Measurements from ENCODE around the gene CROCC2. TPM values are rescaled to one million over a fixed set of nuclear protein-coding genes. Genes with fewer than 3 reads are reported as not detected.

The CROCC2 gene
- total and polyA plus RNA-seq, 2 of the 13 experiments (the other 11 are each of a cell fraction or from before 2014, with no cell fraction given) = not detected

GRCh38 chr2:240876475-240877251, 29.5 kb upstream of the CROCC2 start (continued):
- TF ChIP-seq FOXO4 (CRISPR knock-in tag; conservative IDR thresholded peaks at IDR 0.05) = 0 out of 2 replicates have a peak, but pooled peaks have one; percentile 96
- no peak for TF ChIP-seq ZKSCAN1 (IDR thresholded peaks at IDR 0.05; ENCODE audit: low read length)
- 0 out of 2 replicates have a peak, but pooled peaks have one; percentile 40 for TF ChIP-seq CHD4 (IDR thresholded peaks at IDR 0.05; ENCODE audit: borderline replicate concordance, low read length)
- TF ChIP-seq MIER3 (CRISPR knock-in tag; IDR thresholded peaks at IDR 0.05; ENCODE audit: borderline replicate concordance) = peak; percentile 69; the same call in 1 of the 2 replicates
- TF ChIP-seq ZNF546 (CRISPR knock-in tag; conservative IDR thresholded peaks at IDR 0.05) = peak; percentile 98
- peak; percentile 96 for TF ChIP-seq POLR2G (IDR thresholded peaks at IDR 0.05; ENCODE audit: low read depth, low read length)
- TF ChIP-seq POLR2A (IDR thresholded peaks at IDR 0.05; ENCODE audit: insufficient read depth in 1 of 2, low read depth in 2 of 2, low read length in 2 of 2) = peak in 1 of 2 experiments; percentile 79; a peak in 2 of 4 replicates
- TF ChIP-seq PRMT3 (CRISPR knock-in tag; IDR thresholded peaks at IDR 0.05; ENCODE audit: borderline replicate concordance, low read depth) = peak; percentile 15; the same call in 1 of the 2 replicates
- 0 out of 2 replicates have a peak, but pooled peaks have one; percentile 13 for TF ChIP-seq ZNF10 (CRISPR knock-in tag; IDR thresholded peaks at IDR 0.05; ENCODE audit: borderline replicate concordance, low read depth)
- TF ChIP-seq ZNF660 (CRISPR knock-in tag; IDR thresholded peaks at IDR 0.05; ENCODE audit: borderline replicate concordance, low read depth) = no peak
- TF ChIP-seq, protein P1, sequence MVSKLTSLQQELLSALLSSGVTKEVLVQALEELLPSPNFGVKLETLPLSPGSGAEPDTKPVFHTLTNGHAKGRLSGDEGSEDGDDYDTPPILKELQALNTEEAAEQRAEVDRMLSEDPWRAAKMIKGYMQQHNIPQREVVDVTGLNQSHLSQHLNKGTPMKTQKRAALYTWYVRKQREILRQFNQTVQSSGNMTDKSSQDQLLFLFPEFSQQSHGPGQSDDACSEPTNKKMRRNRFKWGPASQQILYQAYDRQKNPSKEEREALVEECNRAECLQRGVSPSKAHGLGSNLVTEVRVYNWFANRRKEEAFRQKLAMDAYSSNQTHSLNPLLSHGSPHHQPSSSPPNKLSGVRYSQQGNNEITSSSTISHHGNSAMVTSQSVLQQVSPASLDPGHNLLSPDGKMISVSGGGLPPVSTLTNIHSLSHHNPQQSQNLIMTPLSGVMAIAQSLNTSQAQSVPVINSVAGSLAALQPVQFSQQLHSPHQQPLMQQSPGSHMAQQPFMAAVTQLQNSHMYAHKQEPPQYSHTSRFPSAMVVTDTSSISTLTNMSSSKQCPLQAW (CRISPR knock-in tag; IDR thresholded peaks at IDR 0.05) = peak; percentile 98
- TF ChIP-seq ARID3A (IDR thresholded peaks at IDR 0.05; ENCODE audit: low read depth, low read length) = no peak
- peak; percentile 90 for TF ChIP-seq NCOR1 (IDR thresholded peaks at IDR 0.05; ENCODE audit: borderline replicate concordance, low read length)
- TF ChIP-seq, protein P2, sequence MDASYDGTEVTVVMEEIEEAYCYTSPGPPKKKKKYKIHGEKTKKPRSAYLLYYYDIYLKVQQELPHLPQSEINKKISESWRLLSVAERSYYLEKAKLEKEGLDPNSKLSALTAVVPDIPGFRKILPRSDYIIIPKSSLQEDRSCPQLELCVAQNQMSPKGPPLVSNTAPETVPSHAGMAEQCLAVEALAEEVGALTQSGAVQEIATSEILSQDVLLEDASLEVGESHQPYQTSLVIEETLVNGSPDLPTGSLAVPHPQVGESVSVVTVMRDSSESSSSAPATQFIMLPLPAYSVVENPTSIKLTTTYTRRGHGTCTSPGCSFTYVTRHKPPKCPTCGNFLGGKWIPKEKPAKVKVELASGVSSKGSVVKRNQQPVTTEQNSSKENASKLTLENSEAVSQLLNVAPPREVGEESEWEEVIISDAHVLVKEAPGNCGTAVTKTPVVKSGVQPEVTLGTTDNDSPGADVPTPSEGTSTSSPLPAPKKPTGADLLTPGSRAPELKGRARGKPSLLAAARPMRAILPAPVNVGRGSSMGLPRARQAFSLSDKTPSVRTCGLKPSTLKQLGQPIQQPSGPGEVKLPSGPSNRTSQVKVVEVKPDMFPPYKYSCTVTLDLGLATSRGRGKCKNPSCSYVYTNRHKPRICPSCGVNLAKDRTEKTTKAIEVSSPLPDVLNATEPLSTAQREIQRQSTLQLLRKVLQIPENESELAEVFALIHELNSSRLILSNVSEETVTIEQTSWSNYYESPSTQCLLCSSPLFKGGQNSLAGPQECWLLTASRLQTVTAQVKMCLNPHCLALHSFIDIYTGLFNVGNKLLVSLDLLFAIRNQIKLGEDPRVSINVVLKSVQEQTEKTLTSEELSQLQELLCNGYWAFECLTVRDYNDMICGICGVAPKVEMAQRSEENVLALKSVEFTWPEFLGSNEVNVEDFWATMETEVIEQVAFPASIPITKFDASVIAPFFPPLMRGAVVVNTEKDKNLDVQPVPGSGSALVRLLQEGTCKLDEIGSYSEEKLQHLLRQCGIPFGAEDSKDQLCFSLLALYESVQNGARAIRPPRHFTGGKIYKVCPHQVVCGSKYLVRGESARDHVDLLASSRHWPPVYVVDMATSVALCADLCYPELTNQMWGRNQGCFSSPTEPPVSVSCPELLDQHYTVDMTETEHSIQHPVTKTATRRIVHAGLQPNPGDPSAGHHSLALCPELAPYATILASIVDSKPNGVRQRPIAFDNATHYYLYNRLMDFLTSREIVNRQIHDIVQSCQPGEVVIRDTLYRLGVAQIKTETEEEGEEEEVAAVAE (CRISPR knock-in tag; IDR thresholded peaks at IDR 0.05; ENCODE audit: borderline replicate concordance) = no peak
- TF ChIP-seq, protein P3, sequence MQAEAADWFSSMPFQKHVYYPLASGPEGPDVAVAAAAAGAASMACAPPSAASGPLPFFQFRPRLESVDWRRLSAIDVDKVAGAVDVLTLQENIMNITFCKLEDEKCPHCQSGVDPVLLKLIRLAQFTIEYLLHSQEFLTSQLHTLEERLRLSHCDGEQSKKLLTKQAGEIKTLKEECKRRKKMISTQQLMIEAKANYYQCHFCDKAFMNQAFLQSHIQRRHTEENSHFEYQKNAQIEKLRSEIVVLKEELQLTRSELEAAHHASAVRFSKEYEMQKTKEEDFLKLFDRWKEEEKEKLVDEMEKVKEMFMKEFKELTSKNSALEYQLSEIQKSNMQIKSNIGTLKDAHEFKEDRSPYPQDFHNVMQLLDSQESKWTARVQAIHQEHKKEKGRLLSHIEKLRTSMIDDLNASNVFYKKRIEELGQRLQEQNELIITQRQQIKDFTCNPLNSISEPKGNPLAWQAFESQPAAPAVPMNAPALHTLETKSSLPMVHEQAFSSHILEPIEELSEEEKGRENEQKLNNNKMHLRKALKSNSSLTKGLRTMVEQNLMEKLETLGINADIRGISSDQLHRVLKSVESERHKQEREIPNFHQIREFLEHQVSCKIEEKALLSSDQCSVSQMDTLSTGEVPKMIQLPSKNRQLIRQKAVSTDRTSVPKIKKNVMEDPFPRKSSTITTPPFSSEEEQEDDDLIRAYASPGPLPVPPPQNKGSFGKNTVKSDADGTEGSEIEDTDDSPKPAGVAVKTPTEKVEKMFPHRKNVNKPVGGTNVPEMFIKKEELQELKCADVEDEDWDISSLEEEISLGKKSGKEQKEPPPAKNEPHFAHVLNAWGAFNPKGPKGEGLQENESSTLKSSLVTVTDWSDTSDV (CRISPR knock-in tag; IDR thresholded peaks at IDR 0.05) = no peak
- TF ChIP-seq ZFP36L2 (CRISPR knock-in tag; IDR thresholded peaks at IDR 0.05) = no peak; the same call in 1 of the 2 replicates

Measured in HepG2 (cell line).